Endothelial cell of umbilical vein (primary cell): ENCODE data around the gene ZDHHC11B.
"Not testable (repeated sequence)": the region's sequence is repeated elsewhere in the genome, so short reads cannot be mapped to it uniquely, and the experiment has no call there.

Experiments used
- EZH2 ChIP-seq: IDR thresholded peaks from 2 replicates; pipeline ENCODE4 v1.6.1; 2012; ENCODE audit warnings: borderline replicate concordance, low read depth, mild to moderate bottlenecking, moderate library complexity, low read length, inconsistent platforms; ENCODE audit not compliant: severe bottlenecking
- GATA2 ChIP-seq: IDR thresholded peaks from 2 replicates; pipeline ENCODE4 v1.7.0; 2011; ENCODE audit warnings: low read depth, mild to moderate bottlenecking, moderate library complexity, mixed read lengths, low read length; ENCODE audit not compliant: insufficient read length, insufficient read depth
- POLR2A ChIP-seq: IDR thresholded peaks from 2 replicates; pipeline ENCODE4 v1.6.1; 2012; ENCODE audit warnings: low read depth, mild to moderate bottlenecking, control low read depth, low read length
- POLR2AphosphoS5 ChIP-seq: IDR thresholded peaks from 2 replicates; pipeline ENCODE4 v1.6.1; 2012; ENCODE audit warnings: low read depth, mild to moderate bottlenecking, control low read depth, low read length, moderate library complexity; ENCODE audit not compliant: insufficient read depth
- TF ChIP-seq, protein P1 (sequence below), 2 donors: IDR thresholded peaks; 1 replicate in 1 of 2; 2 replicates in 1 of 2; pipeline ENCODE4 v1.5.1; 2011; ENCODE audit warnings: low read length in 2 of 2, mild to moderate bottlenecking in 2 of 2, moderate library complexity in 2 of 2, control low read depth in 1 of 2, inconsistent platforms in 1 of 2, low read depth in 1 of 2; ENCODE audit not compliant: insufficient read depth in 1 of 2; ENCODE audit errors: extremely low read depth in 1 of 2

DNA sequence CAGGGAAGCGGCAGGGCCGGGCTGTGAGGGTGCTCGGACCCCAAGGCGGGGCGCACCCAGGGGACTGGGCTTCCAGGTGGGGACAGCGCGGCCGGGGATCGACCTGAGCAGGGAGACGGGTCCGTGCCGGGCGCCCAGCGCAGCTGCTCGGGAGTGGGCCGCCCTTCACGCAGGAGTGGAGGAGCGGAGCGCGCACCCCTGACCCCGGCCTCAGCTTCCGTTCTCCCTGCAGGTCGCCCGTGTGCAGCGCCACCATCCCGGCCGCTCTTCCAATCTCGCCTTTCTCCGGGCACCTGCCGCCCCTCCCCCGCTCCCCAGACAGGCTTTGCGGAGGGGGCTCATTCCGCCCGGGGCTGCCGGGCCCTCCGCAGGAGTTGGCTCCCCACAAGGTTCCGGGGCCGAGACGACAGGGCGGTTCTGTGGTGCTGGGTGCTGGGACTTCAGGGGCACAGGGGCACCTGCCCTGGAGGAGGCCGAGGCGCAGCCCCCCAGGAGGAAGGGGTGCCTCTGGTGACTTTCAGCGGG, 714 bp upstream of the ZDHHC11B start:
- not testable (repeated sequence) for TF ChIP-seq POLR2A, POLR2AphosphoS5, EZH2, GATA2
- TF ChIP-seq, protein P1, sequence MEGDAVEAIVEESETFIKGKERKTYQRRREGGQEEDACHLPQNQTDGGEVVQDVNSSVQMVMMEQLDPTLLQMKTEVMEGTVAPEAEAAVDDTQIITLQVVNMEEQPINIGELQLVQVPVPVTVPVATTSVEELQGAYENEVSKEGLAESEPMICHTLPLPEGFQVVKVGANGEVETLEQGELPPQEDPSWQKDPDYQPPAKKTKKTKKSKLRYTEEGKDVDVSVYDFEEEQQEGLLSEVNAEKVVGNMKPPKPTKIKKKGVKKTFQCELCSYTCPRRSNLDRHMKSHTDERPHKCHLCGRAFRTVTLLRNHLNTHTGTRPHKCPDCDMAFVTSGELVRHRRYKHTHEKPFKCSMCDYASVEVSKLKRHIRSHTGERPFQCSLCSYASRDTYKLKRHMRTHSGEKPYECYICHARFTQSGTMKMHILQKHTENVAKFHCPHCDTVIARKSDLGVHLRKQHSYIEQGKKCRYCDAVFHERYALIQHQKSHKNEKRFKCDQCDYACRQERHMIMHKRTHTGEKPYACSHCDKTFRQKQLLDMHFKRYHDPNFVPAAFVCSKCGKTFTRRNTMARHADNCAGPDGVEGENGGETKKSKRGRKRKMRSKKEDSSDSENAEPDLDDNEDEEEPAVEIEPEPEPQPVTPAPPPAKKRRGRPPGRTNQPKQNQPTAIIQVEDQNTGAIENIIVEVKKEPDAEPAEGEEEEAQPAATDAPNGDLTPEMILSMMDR (IDR thresholded peaks at IDR 0.05; ENCODE audit: extremely low read depth in 1 of 2, insufficient read depth in 1 of 2, low read depth in 1 of 2, low read length in 2 of 2), result not testable (repeated sequence)
